GM12878 (cell line): ENCODE measurements around the gene CREB5. TPM values are rescaled to one million over a fixed set of nuclear protein-coding genes. Genes with fewer than 3 reads are reported as not detected.

Source experiments
- ATAC-seq: fragments of 200-7000 bp; cut with Tn5 transposase; 3 replicates; pipeline ENCODE4 v1.9.1; 2020; ENCODE audit warnings: mild to moderate bottlenecking, moderate library complexity
- BruUV-seq: library from RNA; stranded (reverse); fragments of 400-500 nt; replicated peaks from 2 replicates; lab custom pipeline; 2021; lab: Mats Ljungman, UMichigan
- CTCF ChIA-PET: fragments of 300-600 bp; sonication (Branson Sonifier 250); formaldehyde crosslinking; extraction: SDS; loops from one replicate; lab custom pipeline; 2021; ENCODE audit warnings: inconsistent platforms; lab: Yijun Ruan, JAX
- POLR2A ChIA-PET: fragments of 350-600 bp; formaldehyde crosslinking; extraction: SDS; loops from one replicate; lab custom pipeline; 2021; ENCODE audit warnings: inconsistent platforms; lab: Charles Lee
- RAD21 ChIA-PET: fragments of 300-600 bp; sonication (Branson Sonifier 250); formaldehyde crosslinking; loops from one replicate; lab custom pipeline; 2023; ENCODE audit warnings: antibody characterized with exemption; ENCODE audit not compliant: unreplicated experiment; lab: Charles Lee
- SMC1A ChIA-PET: fragments of 300-600 bp; sonication (Branson Sonifier 250); formaldehyde crosslinking; loops from one replicate; lab custom pipeline; 2023; ENCODE audit not compliant: unreplicated experiment, uncharacterized antibody; lab: Charles Lee
- DNase-seq: peaks from one replicate; pipeline ENCODE4 v3.0.0-alpha.2; 2011; ENCODE audit warnings: low read depth, low spot score
- FAIRE-seq: peaks from 3 replicates; lab custom pipeline; 2011; peaks lifted over from hg19 to GRCh38; lab: Jason Lieb, UNC
- H2AFZ ChIP-seq: 2 replicates; pipeline ENCODE4 v1.6.0; 2011; ENCODE audit warnings: low read depth, low read length, control low read depth; ENCODE audit not compliant: control insufficient read depth
- H3K27ac ChIP-seq: 2 replicates; pipeline ENCODE4 v1.5.1; 2011; ENCODE audit warnings: control low read depth; ENCODE audit not compliant: control insufficient read depth, insufficient read depth
- H3K27me3 ChIP-seq, 2 experiments: replicated peaks in 1 of 2; 2 replicates each; pipeline versions ENCODE4 v1.6.0 to v1.6.1; 2011; ENCODE audit warnings: low read length in 1 of 2; ENCODE audit not compliant: control insufficient read depth in 2 of 2, insufficient read depth in 2 of 2
- H3K36me3 ChIP-seq, 2 experiments: 2 replicates each; pipeline ENCODE4 v1.5.1; 2011; ENCODE audit warnings: low read length in 1 of 2; ENCODE audit not compliant: control insufficient read depth in 2 of 2, insufficient read depth in 2 of 2
- H3K4me1 ChIP-seq: 2 replicates; pipeline ENCODE4 v1.6.1; 2011; ENCODE audit warnings: mild to moderate bottlenecking, low read length, moderate library complexity, mixed read lengths; ENCODE audit not compliant: control insufficient read depth, insufficient read depth
- H3K4me2 ChIP-seq: 2 replicates; pipeline ENCODE4 v1.6.0; 2011; ENCODE audit warnings: control low read depth; ENCODE audit not compliant: control insufficient read depth, insufficient read depth
- H3K4me3 ChIP-seq: fragments of 200-600 bp; sonication (generic); 2 replicates; pipeline ENCODE4 v1.5.1; 2016
- H3K79me2 ChIP-seq: 2 replicates; pipeline ENCODE4 v1.6.0; 2011; ENCODE audit warnings: low read length; ENCODE audit not compliant: control insufficient read depth, insufficient read depth
- H3K9ac ChIP-seq: 2 replicates; pipeline ENCODE4 v1.8.0; 2011; ENCODE audit warnings: low read length, control low read depth, mixed read lengths; ENCODE audit not compliant: control insufficient read depth, insufficient read depth
- H3K9me3 ChIP-seq: replicated peaks from 3 replicates; pipeline ENCODE4 v1.5.1; 2011; ENCODE audit warnings: mild to moderate bottlenecking, low read length; ENCODE audit not compliant: control insufficient read depth, insufficient read depth
- H4K20me1 ChIP-seq: 2 replicates; pipeline ENCODE4 v1.6.0; 2011; ENCODE audit not compliant: control insufficient read depth, insufficient read depth
- BCL3 ChIP-seq: IDR thresholded peaks from 2 replicates; pipeline ENCODE4 v1.6.1; 2011; ENCODE audit warnings: borderline replicate concordance, low read depth, mild to moderate bottlenecking, moderate library complexity, low read length; ENCODE audit not compliant: insufficient read depth, poor library complexity, severe bottlenecking
- BRCA1 ChIP-seq: IDR thresholded peaks from 2 replicates; pipeline ENCODE4 v1.6.1; 2011; ENCODE audit warnings: low read depth, low read length, improper control_type of control experiment
- CREM ChIP-seq: IDR thresholded peaks from 2 replicates; pipeline ENCODE4 v1.6.1; 2014; ENCODE audit warnings: antibody characterized with exemption, low read depth
- FOS ChIP-seq: IDR thresholded peaks from 3 replicates; pipeline ENCODE4 v1.6.1; 2011; ENCODE audit warnings: borderline replicate concordance; ENCODE audit not compliant: insufficient read length; ENCODE audit errors: extremely low read depth
- FOXK2 ChIP-seq: fragments of 450-650 bp; IDR thresholded peaks from 2 replicates; pipeline ENCODE4 v1.6.1; 2017; ENCODE audit warnings: mild to moderate bottlenecking, moderate library complexity
- GABPA ChIP-seq: IDR thresholded peaks from 2 replicates; pipeline ENCODE4 v1.6.1; 2014; ENCODE audit warnings: antibody characterized with exemption, low read depth, mild to moderate bottlenecking, inconsistent platforms
- HCFC1 ChIP-seq: fragments of 150-350 bp; IDR thresholded peaks from 2 replicates; pipeline ENCODE4 v1.6.1; 2014; ENCODE audit warnings: low read length
- KDM1A ChIP-seq: fragments of 200-600 bp; sonication (generic); IDR thresholded peaks from 2 replicates; pipeline ENCODE4 v1.6.1; 2016; ENCODE audit warnings: borderline replicate concordance
- NFIC ChIP-seq: IDR thresholded peaks from 2 replicates; pipeline ENCODE4 v1.6.1; 2012; ENCODE audit warnings: low read depth, mild to moderate bottlenecking, inconsistent platforms, low read length, moderate library complexity
- NFYB ChIP-seq: IDR thresholded peaks from 2 replicates; pipeline ENCODE4 v1.6.1; 2011; ENCODE audit warnings: low read depth, mild to moderate bottlenecking, low read length, improper control_type of control experiment, moderate library complexity; ENCODE audit not compliant: insufficient read depth
- NKRF ChIP-seq: fragments of 450-650 bp; conservative IDR thresholded peaks from 2 replicates; pipeline ENCODE4 v1.6.1; 2017; ENCODE audit warnings: mild to moderate bottlenecking, moderate library complexity
- POLR2AphosphoS2 ChIP-seq: IDR thresholded peaks from 2 replicates; pipeline ENCODE4 v1.6.1; 2011; ENCODE audit warnings: low read depth, mild to moderate bottlenecking, low read length, improper control_type of control experiment, moderate library complexity
- PRDM15 ChIP-seq: fragments of 450-650 bp; formaldehyde crosslinking; IDR thresholded peaks from 2 replicates; pipeline ENCODE4 v1.4.0; 2020; ENCODE audit warnings: mild to moderate bottlenecking, moderate library complexity
- SKIL ChIP-seq: fragments of 450-650 bp; IDR thresholded peaks from 2 replicates; pipeline ENCODE4 v1.6.1; 2017; ENCODE audit warnings: mild to moderate bottlenecking, low read depth, inconsistent platforms; ENCODE audit not compliant: poor library complexity, severe bottlenecking
- TAF1 ChIP-seq: IDR thresholded peaks from 2 replicates; pipeline ENCODE4 v1.6.1; 2011; ENCODE audit warnings: mild to moderate bottlenecking, low read depth, low read length, borderline replicate concordance
- WGBS: methylation state at CpG from one replicate; pipeline ENCODE4 v1.1.6; 2016; ENCODE audit warnings: low lambda C conversion rate; ENCODE audit not compliant: insufficient replicate concordance, insufficient coverage; ENCODE audit errors: missing lambda C conversion rate; 5-methylcytosine and 5-hydroxymethylcytosine counted together
- in situ Hi-C: fragments of 300-500 bp; cut with MboI; formaldehyde crosslinking; loops from 9 replicates; pipeline ENCODE4 v1.14.3; 2018; ENCODE audit warnings: mixed read lengths
- intact Hi-C: fragments of 100-400 bp; cut with micrococcal nuclease; formaldehyde crosslinking; loops from one replicate; pipeline ENCODE4 v1.14.2; 2022; ENCODE audit not compliant: unreplicated experiment
- polyA plus RNA-seq, 11 experiments: library from polyadenylated mRNA; depleted of rRNA in 4 of 11; unstranded in 6 of 11; stranded (reverse) in 5 of 11; fragments of >200 nt; fragmentation: Nextera tagmentation in 4 of 11; fragmentation: Illumina TruSeq in 1 of 11; extraction: Ambion mirVana in 4 of 11; extraction: Trizol in 1 of 11; gene quantifications; 1 replicate in 1 of 11; 2 replicates in 10 of 11; pipeline versions ENCODE4 v1.2.1 to v1.2.3, GENCODE V29; 2011 to 2016; ENCODE audit warnings: inconsistent platforms in 2 of 11, missing spikeins in 2 of 11, low read depth in 1 of 11
- total RNA-seq, 4 experiments: library from RNA; depleted of rRNA in 3 of 4; stranded (reverse); fragments of >200 nt in 3 of 4; fragmentation: Illumina TruSeq in 1 of 4; extraction: Trizol in 1 of 4; gene quantifications; 2 replicates each; pipeline versions ENCODE4 v1.2.1 to v1.2.3, GENCODE V29; 2013 to 2021

CREB5 gene
- total and polyA plus RNA-seq, 10 of the 15 experiments (the other 5 are each of a cell fraction or from before 2014, with no cell fraction given): 12.9 to 74.1 (median 53.0) TPM

GRCh38 chr7:28458732-28459131, 46.4 kb downstream of the CREB5 start (continued):
- no peak for TF ChIP-seq SKIL
- TF ChIP-seq HCFC1: no peak
- TF ChIP-seq NKRF: no peak
- no peak for TF ChIP-seq NFIC
- no peak for TF ChIP-seq BRCA1
- TF ChIP-seq, all 136 proteins: peak for 0

DNA sequence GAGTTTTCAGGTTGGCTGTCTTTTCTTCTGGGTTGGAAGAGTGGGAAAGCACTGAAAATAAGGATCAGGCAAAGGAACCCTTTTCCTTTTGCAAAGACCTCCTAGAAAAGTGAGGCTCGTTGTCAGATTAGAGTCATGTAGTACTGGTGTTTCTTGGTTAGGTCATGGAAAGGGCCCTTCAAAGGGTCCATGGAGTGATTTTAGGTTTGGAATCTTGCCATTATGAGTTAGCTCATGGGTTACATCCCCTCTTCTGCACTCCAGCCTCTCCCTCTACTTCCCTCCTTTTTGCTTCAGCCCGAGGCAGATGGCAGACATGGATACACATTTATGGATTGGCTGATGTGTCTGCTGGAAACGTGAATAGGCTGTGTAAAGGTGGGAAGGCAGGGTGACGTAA, 47.0 kb downstream of the CREB5 start:
- Histone ChIP-seq H2AFZ (no peak overlapping the region), H3K4me3 (no peak overlapping the region), H3K9ac (no peak overlapping the region), H4K20me1 (no peaks in the 10 kb centered on the region), H3K36me3 (no peaks in the 10 kb centered on the region), H3K27me3 (no peaks in the 10 kb centered on the region), H3K27ac (no peak overlapping the region), H3K4me2 (no peak overlapping the region), H3K4me1 (no peaks in the 10 kb centered on the region), H3K9me3 (no peaks in the 10 kb centered on the region), H3K79me2 (no peaks in the 10 kb centered on the region)
- FAIRE-seq: no peak
- BruUV-seq: no TSS peak
- intact Hi-C loops (no loop called here), in situ Hi-C loops (no loop called here)
- DNase-seq: no peak
- POLR2A ChIA-PET: no interaction called here
- 38% methylated on average over 4 of the region's 4 CpGs for WGBS
- no peak for ATAC-seq
- CTCF ChIA-PET: no interaction called here
- SMC1A ChIA-PET: no interaction called here
- RAD21 ChIA-PET: no interaction called here
- no peak for TF ChIP-seq FOXK2
- TF ChIP-seq KDM1A: no peak
- no peak for TF ChIP-seq FOS
- TF ChIP-seq TAF1: no peak
- no peak for TF ChIP-seq PRDM15
- TF ChIP-seq BCL3: no peak
- no peak for TF ChIP-seq NFYB
- TF ChIP-seq GABPA: no peak
- TF ChIP-seq CREM: no peak
- no peak for TF ChIP-seq POLR2AphosphoS2
